Measurements from ENCODE around the gene CDK14.

DNA sequence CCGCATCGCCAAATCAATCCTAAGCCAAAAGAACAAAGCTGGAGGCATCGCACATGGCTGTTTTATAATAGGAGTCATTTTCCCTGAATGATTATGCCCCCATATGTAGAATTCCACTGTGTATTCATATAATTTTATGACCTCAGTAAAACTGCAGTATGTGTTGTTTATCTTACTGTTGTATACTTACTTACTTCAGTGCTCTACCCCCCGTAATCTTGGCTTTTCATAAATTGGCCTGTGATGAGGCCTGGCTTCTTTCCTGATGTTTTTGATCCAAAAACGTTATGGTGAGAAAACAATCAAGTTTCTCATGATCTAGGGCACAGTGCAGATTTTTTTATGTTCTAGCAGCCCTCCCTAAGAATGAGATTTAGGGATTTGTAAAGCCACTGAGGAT is 361.8 kb downstream of the CDK14 start:
- TF ChIP-seq, protein P1, sequence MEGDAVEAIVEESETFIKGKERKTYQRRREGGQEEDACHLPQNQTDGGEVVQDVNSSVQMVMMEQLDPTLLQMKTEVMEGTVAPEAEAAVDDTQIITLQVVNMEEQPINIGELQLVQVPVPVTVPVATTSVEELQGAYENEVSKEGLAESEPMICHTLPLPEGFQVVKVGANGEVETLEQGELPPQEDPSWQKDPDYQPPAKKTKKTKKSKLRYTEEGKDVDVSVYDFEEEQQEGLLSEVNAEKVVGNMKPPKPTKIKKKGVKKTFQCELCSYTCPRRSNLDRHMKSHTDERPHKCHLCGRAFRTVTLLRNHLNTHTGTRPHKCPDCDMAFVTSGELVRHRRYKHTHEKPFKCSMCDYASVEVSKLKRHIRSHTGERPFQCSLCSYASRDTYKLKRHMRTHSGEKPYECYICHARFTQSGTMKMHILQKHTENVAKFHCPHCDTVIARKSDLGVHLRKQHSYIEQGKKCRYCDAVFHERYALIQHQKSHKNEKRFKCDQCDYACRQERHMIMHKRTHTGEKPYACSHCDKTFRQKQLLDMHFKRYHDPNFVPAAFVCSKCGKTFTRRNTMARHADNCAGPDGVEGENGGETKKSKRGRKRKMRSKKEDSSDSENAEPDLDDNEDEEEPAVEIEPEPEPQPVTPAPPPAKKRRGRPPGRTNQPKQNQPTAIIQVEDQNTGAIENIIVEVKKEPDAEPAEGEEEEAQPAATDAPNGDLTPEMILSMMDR (IDR thresholded peaks at IDR 0.05) = no peak
- TF ChIP-seq POLR2A (IDR thresholded peaks at IDR 0.05) = no peak
